A549 (cell line): ENCODE measurements around the gene HIPK3. TPM values are rescaled to one million over a fixed set of nuclear protein-coding genes. Genes with fewer than 3 reads are reported as not detected.
"Not testable (repeated sequence)": the region's sequence is repeated elsewhere in the genome, so short reads cannot be mapped to it uniquely, and the experiment has no call there.

Source experiments
- ATAC-seq, 2 experiments: fragments of 200-7000 bp in 1 of 2; fragments of >200 bp in 1 of 2; cut with Nextera tagmentation in 1 of 2; cut with Tn5 transposase in 1 of 2; 3 replicates each; pipeline versions ENCODE4 v1.8.0 to v1.9.1; 2018 to 2020; ENCODE audit warnings: mild to moderate bottlenecking in 1 of 2, moderate library complexity in 1 of 2
- CTCF ChIA-PET: fragments of 300-600 bp; sonication (Branson Sonifier 250); formaldehyde crosslinking; extraction: SDS; loops from one replicate; lab custom pipeline; 2021; ENCODE audit warnings: antibody characterized with exemption, inconsistent platforms; lab: Yijun Ruan, JAX
- POLR2A ChIA-PET: fragments of 350-600 bp; formaldehyde crosslinking; extraction: SDS; loops from one replicate; lab custom pipeline; 2021; ENCODE audit warnings: antibody characterized with exemption, inconsistent platforms; lab: Yijun Ruan, JAX
- DNase-seq, 2 experiments: peaks; one replicate each; pipeline versions ENCODE4 v3.0.0 to v3.0.0-alpha.2; 2011 to 2016; ENCODE audit warnings: low read depth in 1 of 2, low spot score in 1 of 2
- FAIRE-seq: peaks from 2 replicates; lab custom pipeline; 2011; peaks lifted over from hg19 to GRCh38; lab: Jason Lieb, UNC
- H3K27ac ChIP-seq, 2 experiments: fragments of >200 bp; sonication (Bioruptor Twin); formaldehyde crosslinking; 3 replicates each; pipeline ENCODE4 v1.5.1; 2016 to 2017
- H3K4me1 ChIP-seq: fragments of >200 bp; sonication (Bioruptor Twin); formaldehyde crosslinking; 3 replicates; pipeline ENCODE4 v1.6.1; 2016
- H3K4me2 ChIP-seq: fragments of >200 bp; sonication (Bioruptor Twin); formaldehyde crosslinking; 3 replicates; pipeline ENCODE4 v1.6.1; 2016
- H3K4me3 ChIP-seq: fragments of >200 bp; sonication (Bioruptor Twin); formaldehyde crosslinking; 3 replicates; pipeline ENCODE4 v1.5.1; 2016
- H3K9me3 ChIP-seq: fragments of >200 bp; sonication (Bioruptor Twin); formaldehyde crosslinking; 3 replicates; pipeline ENCODE4 v1.6.1; 2016
- BCL3 ChIP-seq: fragments of >200 bp; sonication (Bioruptor Twin); formaldehyde crosslinking; IDR thresholded peaks from 3 replicates; pipeline ENCODE4 v1.6.1; 2016
- BHLHE40 ChIP-seq: IDR thresholded peaks from 2 replicates; pipeline ENCODE4 v1.6.1; 2012; ENCODE audit warnings: low read depth, low read length, inconsistent platforms
- CBX8 ChIP-seq: fragments of 200-600 bp; sonication (generic); IDR thresholded peaks from 2 replicates; pipeline ENCODE4 v1.6.1; 2016
- E2F6 ChIP-seq: IDR thresholded peaks from 2 replicates; pipeline ENCODE4 v1.6.1; 2012; ENCODE audit warnings: low read depth, borderline replicate concordance
- EP300 ChIP-seq, 2 experiments: fragments of >200 bp; sonication (Bioruptor Twin); formaldehyde crosslinking; IDR thresholded peaks; 2 replicates in 1 of 2; 3 replicates in 1 of 2; pipeline ENCODE4 v1.6.1; 2016 to 2017
- ESRRA ChIP-seq: fragments of 150-350 bp; IDR thresholded peaks from 2 replicates; pipeline ENCODE4 v1.6.1; 2014; ENCODE audit warnings: mild to moderate bottlenecking, low read length, borderline replicate concordance
- FOXS1 ChIP-seq: fragments of 250-450 bp; sonication (Bioruptor Pico); IDR thresholded peaks from 2 replicates; pipeline ENCODE4 v1.5.0; 2020; ENCODE audit warnings: mild to moderate bottlenecking, moderate library complexity
- GATA3 ChIP-seq: IDR thresholded peaks from 2 replicates; pipeline ENCODE4 v1.6.1; 2012; ENCODE audit warnings: borderline replicate concordance
- HDAC2 ChIP-seq: fragments of 200-600 bp; sonication (generic); IDR thresholded peaks from 2 replicates; pipeline ENCODE4 v1.6.1; 2016
- HEYL ChIP-seq: fragments of 250-450 bp; sonication (Bioruptor Pico); IDR thresholded peaks from 2 replicates; pipeline ENCODE4 v1.8.0; 2021; ENCODE audit warnings: mild to moderate bottlenecking, moderate library complexity
- HOXB13 ChIP-seq: fragments of 250-450 bp; sonication (Bioruptor Pico); IDR thresholded peaks from 2 replicates; pipeline ENCODE4 v1.5.0; 2020; ENCODE audit warnings: low read depth, mild to moderate bottlenecking, moderate library complexity
- KDM1A ChIP-seq: fragments of 200-600 bp; sonication (generic); IDR thresholded peaks from 2 replicates; pipeline ENCODE4 v1.6.1; 2016; ENCODE audit warnings: low read depth, mild to moderate bottlenecking
- KDM5A ChIP-seq: fragments of 200-600 bp; sonication (generic); IDR thresholded peaks from 2 replicates; pipeline ENCODE4 v1.6.1; 2016; ENCODE audit warnings: antibody characterized with exemption, mild to moderate bottlenecking
- MAZ ChIP-seq: fragments of 150-350 bp; IDR thresholded peaks from 2 replicates; pipeline ENCODE4 v1.6.1; 2014; ENCODE audit warnings: antibody characterized with exemption, low read depth, low read length, borderline replicate concordance
- NFE2L2 ChIP-seq: fragments of 150-350 bp; conservative IDR thresholded peaks from 2 replicates; pipeline ENCODE4 v1.6.1; 2014; ENCODE audit warnings: low read length
- NPAS2 ChIP-seq: fragments of 250-450 bp; sonication (Bioruptor Pico); IDR thresholded peaks from 2 replicates; pipeline ENCODE4 v1.8.0; 2022; ENCODE audit warnings: mild to moderate bottlenecking, moderate library complexity, borderline replicate concordance
- POLR2AphosphoS2 ChIP-seq: conservative IDR thresholded peaks from 2 replicates; pipeline ENCODE4 v1.6.1; 2012; ENCODE audit warnings: low read length, improper control_type of control experiment, inconsistent platforms
- RAD21 ChIP-seq, 2 experiments: fragments of >200 bp in 1 of 2; sonication (Bioruptor Twin) in 1 of 2; formaldehyde crosslinking in 1 of 2; IDR thresholded peaks in 1 of 2; conservative IDR thresholded peaks in 1 of 2; 2 replicates in 1 of 2; 3 replicates in 1 of 2; pipeline ENCODE4 v1.6.1; 2012 to 2018; ENCODE audit warnings: inconsistent platforms in 1 of 2
- RARB ChIP-seq: fragments of 250-450 bp; sonication (Bioruptor Pico); IDR thresholded peaks from 2 replicates; pipeline ENCODE4 v1.8.0; 2021; ENCODE audit warnings: mild to moderate bottlenecking, moderate library complexity
- RNF2 ChIP-seq: fragments of 200-600 bp; sonication (generic); IDR thresholded peaks from 2 replicates; pipeline ENCODE4 v1.6.1; 2016; ENCODE audit warnings: low read depth, mild to moderate bottlenecking, antibody characterized with exemption, moderate library complexity, borderline replicate concordance
- SMC3 ChIP-seq: fragments of >200 bp; sonication (Bioruptor Twin); formaldehyde crosslinking; IDR thresholded peaks from 3 replicates; pipeline ENCODE4 v1.6.1; 2018; ENCODE audit warnings: inconsistent platforms
- SREBF2 ChIP-seq: fragments of 450-650 bp; IDR thresholded peaks from 2 replicates; pipeline ENCODE4 v1.6.1; 2014; ENCODE audit warnings: mild to moderate bottlenecking, moderate library complexity
- TP53 ChIP-seq: fragments of 250-450 bp; sonication (Bioruptor Pico); IDR thresholded peaks from 2 replicates; pipeline ENCODE4 v1.5.0; 2021; ENCODE audit warnings: mild to moderate bottlenecking, moderate library complexity
- ZFP36 ChIP-seq: fragments of 450-650 bp; IDR thresholded peaks from 2 replicates; pipeline ENCODE4 v1.6.1; 2014; ENCODE audit warnings: borderline replicate concordance; ENCODE audit not compliant: partially characterized antibody
- ZSCAN20 ChIP-seq: fragments of 250-450 bp; sonication (Bioruptor Pico); IDR thresholded peaks from 2 replicates; pipeline ENCODE4 v1.8.0; 2022; ENCODE audit warnings: mild to moderate bottlenecking, moderate library complexity
- WGBS: methylation state at CpG from one replicate; pipeline ENCODE4 v1.1.6; 2017; ENCODE audit errors: missing lambda C conversion rate; 5-methylcytosine and 5-hydroxymethylcytosine counted together
- polyA plus RNA-seq, 4 experiments: library from polyadenylated mRNA; depleted of rRNA in 3 of 4; stranded (reverse); fragments of >200 nt; fragmentation: RNase III in 1 of 4; extraction: RNeasy Plus Mini Kit Qiagen cat#74134 plus additional on column Dnase treatment in 1 of 4; gene quantifications; 2 replicates in 3 of 4; 3 replicates in 1 of 4; pipeline ENCODE4 v1.2.3, GENCODE V29; 2011 to 2017
- TF ChIP-seq, protein P1 (sequence below): IDR thresholded peaks from 2 replicates; pipeline ENCODE4 v1.6.1; 2012
- TF ChIP-seq, protein P2 (sequence below): fragments of >200 bp; sonication (Bioruptor Twin); formaldehyde crosslinking; IDR thresholded peaks from 2 replicates; pipeline ENCODE4 v1.6.1; 2016
- TF ChIP-seq, protein P3 (sequence below): fragments of 450-650 bp; IDR thresholded peaks from 2 replicates; pipeline ENCODE4 v1.6.1; 2014; ENCODE audit warnings: antibody characterized with exemption

HIPK3 gene
- polyA plus RNA-seq, 2 of the 4 experiments (the other 2 are of a cell fraction) = 15.1 to 31.6 TPM

DNA sequence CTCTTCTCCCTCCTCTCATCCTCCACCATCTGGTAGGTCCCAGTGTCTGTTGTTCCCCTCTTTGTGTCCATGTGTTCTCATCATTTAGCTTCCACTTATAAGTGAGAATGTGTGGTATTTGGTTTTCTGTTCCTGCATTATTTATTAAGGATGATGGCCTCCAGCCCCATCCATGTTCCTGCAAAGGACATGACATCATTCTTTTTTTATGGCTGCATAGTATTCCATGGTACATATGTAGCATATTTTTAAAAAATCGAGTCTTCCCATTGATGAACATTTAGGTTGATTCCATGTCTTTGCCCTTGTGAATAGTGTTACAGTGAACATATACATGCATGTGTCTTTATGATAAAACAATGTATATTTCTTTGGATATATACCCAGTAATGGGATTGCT, 4.2 kb downstream of the HIPK3 start:
- POLR2A ChIA-PET, ATAC-seq: not testable (repeated sequence)

GRCh38 chr11:33262011-33262645, 4.9 kb downstream of the HIPK3 start:
- H3K4me1 ChIP-seq = peaks cover 50% of the 10 kb centered on the region
- ATAC-seq (no peak), FAIRE-seq (no peak), DNase-seq (no peak)
- POLR2A ChIA-PET = no interaction called here
- TF ChIP-seq BHLHE40 (no peak), RARB (CRISPR knock-in tag) (no peak), HOXB13 (CRISPR knock-in tag) (no peak), TP53 (no peak), ZFP36 (no peak), MAZ (no peak), EP300 (IDR thresholded peaks at IDR 0.05) (no peak), HDAC2 (no peak), E2F6 (no peak), GATA3 (no peak), HEYL (CRISPR knock-in tag) (no peak), NFE2L2 (no peak), NPAS2 (CRISPR knock-in tag) (no peak), SMC3 (no peak), RAD21 (conservative IDR thresholded peaks at IDR 0.05 in 1 of 2, IDR thresholded peaks at IDR 0.05 in 1 of 2) (no peak)
- TF ChIP-seq, protein P1, sequence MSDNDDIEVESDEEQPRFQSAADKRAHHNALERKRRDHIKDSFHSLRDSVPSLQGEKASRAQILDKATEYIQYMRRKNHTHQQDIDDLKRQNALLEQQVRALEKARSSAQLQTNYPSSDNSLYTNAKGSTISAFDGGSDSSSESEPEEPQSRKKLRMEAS = no peak
- CTCF ChIA-PET = interaction anchor here (0.7 to 1.3 kb wide), 3 partner anchors 58 to 96 kb away, joined by 3 to 4 read pairs (median 4); no protein-coding TSS in a partner anchor
- no peak overlapping the region for H3K4me3 ChIP-seq
- no peak overlapping the region for H3K4me2 ChIP-seq
- H3K9me3 ChIP-seq = no peaks in the 10 kb centered on the region
- H3K27ac ChIP-seq = no peak overlapping the region

More for the DNA sequence above, 4.2 kb downstream of the HIPK3 start:
- H3K9me3 ChIP-seq, FAIRE-seq, H3K4me3 ChIP-seq, DNase-seq, H3K4me2 ChIP-seq, H3K27ac ChIP-seq: not testable (repeated sequence)
- CTCF ChIA-PET = interaction anchor here (0.7 to 1.3 kb wide), 3 partner anchors 75 to 101 kb away, joined by 3 to 4 read pairs (median 3); no protein-coding TSS in a partner anchor
- peaks cover 44% of the 10 kb centered on the region for H3K4me1 ChIP-seq
- 100% methylated on average over 1 of the region's 1 CpG for WGBS
- peak; percentile 59; the same call in 1 of the 2 replicates for TF ChIP-seq KDM1A

GRCh38 chr11:33263549-33263948, 6.4 kb downstream of the HIPK3 start:
- ATAC-seq = no peak
- POLR2A ChIA-PET = no interaction called here
- Histone ChIP-seq H3K4me1 (peaks cover 63% of the 10 kb centered on the region), H3K4me2 (peak overlapping the region; percentile 29)
- TF ChIP-seq KDM5A = no peak
- TF ChIP-seq RNF2 = no peak
- no peak for TF ChIP-seq FOXS1 (CRISPR knock-in tag)
- TF ChIP-seq ESRRA = no peak
- no peak for TF ChIP-seq NFE2L2
- no peak for TF ChIP-seq E2F6
- TF ChIP-seq, protein P2, sequence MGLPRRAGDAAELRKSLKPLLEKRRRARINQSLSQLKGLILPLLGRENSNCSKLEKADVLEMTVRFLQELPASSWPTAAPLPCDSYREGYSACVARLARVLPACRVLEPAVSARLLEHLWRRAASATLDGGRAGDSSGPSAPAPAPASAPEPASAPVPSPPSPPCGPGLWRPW = no peak
- TF ChIP-seq, protein P3, sequence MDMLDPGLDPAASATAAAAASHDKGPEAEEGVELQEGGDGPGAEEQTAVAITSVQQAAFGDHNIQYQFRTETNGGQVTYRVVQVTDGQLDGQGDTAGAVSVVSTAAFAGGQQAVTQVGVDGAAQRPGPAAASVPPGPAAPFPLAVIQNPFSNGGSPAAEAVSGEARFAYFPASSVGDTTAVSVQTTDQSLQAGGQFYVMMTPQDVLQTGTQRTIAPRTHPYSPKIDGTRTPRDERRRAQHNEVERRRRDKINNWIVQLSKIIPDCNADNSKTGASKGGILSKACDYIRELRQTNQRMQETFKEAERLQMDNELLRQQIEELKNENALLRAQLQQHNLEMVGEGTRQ = no peak
- no peak for TF ChIP-seq POLR2AphosphoS2
- no peak for TF ChIP-seq HEYL (CRISPR knock-in tag)
- TF ChIP-seq CBX8 = no peak
- no peak for TF ChIP-seq SREBF2
- TF ChIP-seq, protein P1 = no peak
- no peak for TF ChIP-seq MAZ
- TF ChIP-seq BCL3 = no peak
- TF ChIP-seq ZSCAN20 (CRISPR knock-in tag) = no peak
- TF ChIP-seq, all 56 proteins: peak for 0
- H3K4me3 ChIP-seq = no peak overlapping the region
- no peaks in the 10 kb centered on the region for H3K9me3 ChIP-seq
- H3K27ac ChIP-seq = 0 out of 6 replicates have a peak overlapping the region, but pooled peaks of 1 of the 2 experiments have one; percentile 10
- FAIRE-seq = no peak
- DNase-seq = no peak
- 92% methylated on average over 2 of the region's 2 CpGs for WGBS
- CTCF ChIA-PET = no interaction called here
